WERI-Rb-1 (cell line): ENCODE measurements around the gene SBNO1.

ENCODE experiments used
- DNase-seq: peaks from one replicate; pipeline ENCODE4 v3.0.0-alpha.2; 2020
- H3K27ac ChIP-seq: fragments of 250-450 bp; sonication (Bioruptor Pico); 2 replicates; pipeline ENCODE4 v1.5.1; 2020; ENCODE audit warnings: mild to moderate bottlenecking, moderate library complexity
- H3K27me3 ChIP-seq: fragments of 250-450 bp; sonication (Bioruptor Pico); 2 replicates; pipeline ENCODE4 v1.5.1; 2021; ENCODE audit warnings: mild to moderate bottlenecking, low read depth, moderate library complexity; ENCODE audit not compliant: insufficient read depth, severe bottlenecking
- H3K36me3 ChIP-seq: fragments of 250-450 bp; sonication (Bioruptor Pico); 2 replicates; pipeline ENCODE4 v1.5.1; 2020; ENCODE audit warnings: mild to moderate bottlenecking, moderate library complexity
- H3K4me3 ChIP-seq: 2 replicates; pipeline ENCODE4 v1.5.1; 2011; ENCODE audit warnings: low read depth, mild to moderate bottlenecking, control low read depth, low read length
- H3K9me3 ChIP-seq: fragments of 250-450 bp; sonication (Bioruptor Pico); 2 replicates; pipeline ENCODE4 v1.5.1; 2021; ENCODE audit warnings: mild to moderate bottlenecking, moderate library complexity; ENCODE audit not compliant: severe bottlenecking
- TF ChIP-seq, protein P1 (sequence below): IDR thresholded peaks from 2 replicates; pipeline ENCODE4 v1.5.1; 2011; ENCODE audit warnings: low read depth, mild to moderate bottlenecking, control low read depth, inconsistent platforms, low read length

The SBNO1 gene

DNA sequence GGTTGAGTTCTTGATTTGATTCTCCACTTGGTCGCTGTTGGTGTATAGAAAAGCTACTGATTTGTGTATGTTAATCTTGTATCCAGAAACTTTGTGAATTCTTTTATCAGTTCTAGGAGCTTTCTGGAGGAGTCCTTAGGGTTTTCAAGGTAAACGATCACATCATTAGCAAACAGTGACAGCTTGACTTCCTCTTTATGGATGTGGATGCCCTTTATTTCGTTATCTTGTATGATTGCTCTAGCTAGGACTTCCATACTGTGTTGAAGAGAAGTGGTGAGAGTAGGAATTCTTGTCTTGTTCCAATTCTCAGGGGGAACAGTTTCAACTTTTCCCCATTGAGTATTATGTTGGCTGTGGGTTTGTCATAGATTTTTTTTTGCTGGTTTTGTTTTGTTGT lies 119.0 kb downstream of the SBNO1 start:
- H3K9me3 ChIP-seq = peaks cover 6% of the 10 kb centered on the region
- H3K27me3 ChIP-seq = no peaks in the 10 kb centered on the region
- H3K27ac ChIP-seq = no peak overlapping the region
- no peak for DNase-seq
- TF ChIP-seq, protein P1, sequence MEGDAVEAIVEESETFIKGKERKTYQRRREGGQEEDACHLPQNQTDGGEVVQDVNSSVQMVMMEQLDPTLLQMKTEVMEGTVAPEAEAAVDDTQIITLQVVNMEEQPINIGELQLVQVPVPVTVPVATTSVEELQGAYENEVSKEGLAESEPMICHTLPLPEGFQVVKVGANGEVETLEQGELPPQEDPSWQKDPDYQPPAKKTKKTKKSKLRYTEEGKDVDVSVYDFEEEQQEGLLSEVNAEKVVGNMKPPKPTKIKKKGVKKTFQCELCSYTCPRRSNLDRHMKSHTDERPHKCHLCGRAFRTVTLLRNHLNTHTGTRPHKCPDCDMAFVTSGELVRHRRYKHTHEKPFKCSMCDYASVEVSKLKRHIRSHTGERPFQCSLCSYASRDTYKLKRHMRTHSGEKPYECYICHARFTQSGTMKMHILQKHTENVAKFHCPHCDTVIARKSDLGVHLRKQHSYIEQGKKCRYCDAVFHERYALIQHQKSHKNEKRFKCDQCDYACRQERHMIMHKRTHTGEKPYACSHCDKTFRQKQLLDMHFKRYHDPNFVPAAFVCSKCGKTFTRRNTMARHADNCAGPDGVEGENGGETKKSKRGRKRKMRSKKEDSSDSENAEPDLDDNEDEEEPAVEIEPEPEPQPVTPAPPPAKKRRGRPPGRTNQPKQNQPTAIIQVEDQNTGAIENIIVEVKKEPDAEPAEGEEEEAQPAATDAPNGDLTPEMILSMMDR = no peak
- H3K36me3 ChIP-seq = peaks cover 42% of the 10 kb centered on the region
- no peak overlapping the region for H3K4me3 ChIP-seq

DNA sequence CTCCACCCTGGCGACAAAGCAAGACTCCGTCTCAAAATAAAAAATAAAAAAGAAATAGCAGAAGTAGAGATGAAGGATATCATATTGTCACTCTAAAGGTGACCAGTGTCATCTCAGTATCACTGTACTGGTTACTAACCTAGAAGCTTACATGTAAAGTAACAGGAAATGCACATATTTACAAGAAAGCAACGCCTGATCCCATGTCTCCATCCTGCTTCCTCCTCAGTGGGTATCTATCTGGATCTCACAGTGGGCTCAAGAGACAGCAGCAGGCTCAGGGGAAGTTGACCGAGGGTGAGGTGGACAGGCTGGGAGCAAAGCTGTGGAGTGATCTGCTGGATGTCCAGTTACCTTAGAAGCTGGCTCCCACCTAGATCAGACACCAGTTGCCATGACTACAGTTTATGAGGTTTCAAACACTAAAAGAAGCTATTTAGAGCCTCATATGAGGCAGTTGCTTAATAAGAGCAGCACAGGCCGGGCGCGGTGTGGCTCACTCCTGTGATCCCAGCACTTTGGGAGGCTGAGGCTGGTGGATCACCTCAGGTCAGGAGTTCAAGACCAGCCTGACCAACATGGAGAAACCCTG lies 120.9 kb downstream of the SBNO1 start:
- Histone ChIP-seq H3K36me3 (peaks cover 44% of the 10 kb centered on the region), H3K27ac (no peak overlapping the region), H3K4me3 (no peak overlapping the region), H3K27me3 (no peaks in the 10 kb centered on the region), H3K9me3 (no peaks in the 10 kb centered on the region)
- DNase-seq = no peak
- TF ChIP-seq, protein P1 = no peak

DNA sequence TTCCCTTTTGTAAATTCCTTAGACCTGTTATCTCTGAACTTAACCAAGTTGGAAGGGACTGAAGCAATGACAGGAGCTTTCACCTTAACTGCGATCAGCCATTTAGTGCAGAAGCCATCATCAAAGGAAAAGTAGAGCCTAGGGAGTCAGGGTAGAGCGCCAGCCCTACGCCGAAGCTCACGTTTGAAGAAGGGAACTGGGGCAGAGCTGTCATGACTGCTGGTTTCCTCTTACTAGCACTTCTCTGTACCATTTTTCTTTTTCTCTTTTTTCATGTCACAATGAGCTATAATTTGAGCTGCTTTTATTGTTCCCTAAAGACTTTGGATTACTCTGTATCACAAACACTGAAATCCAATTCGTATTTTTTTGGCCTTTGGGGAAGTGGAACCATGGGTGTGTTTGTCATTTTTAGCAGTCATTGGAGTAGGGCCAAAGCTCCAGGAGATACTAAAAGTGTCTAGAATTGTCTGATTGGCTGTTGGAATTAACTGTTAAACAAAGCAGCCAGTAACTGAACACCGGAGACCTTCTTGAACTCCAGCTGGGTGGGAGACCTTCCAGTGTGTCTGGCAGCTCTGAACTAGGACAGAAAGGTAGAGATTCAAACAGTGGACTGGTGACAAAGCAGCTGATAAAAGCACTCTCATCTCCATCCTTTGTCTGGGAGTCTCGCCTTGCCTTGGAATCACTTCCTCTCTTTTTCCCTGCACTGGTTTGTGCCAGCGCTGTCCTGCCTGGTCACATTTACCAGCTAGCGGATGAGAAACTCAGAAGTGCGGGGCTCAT lies 122.3 kb downstream of the SBNO1 start:
- DNase-seq = no peak
- Histone ChIP-seq H3K36me3 (peaks cover 40% of the 10 kb centered on the region), H3K9me3 (no peaks in the 10 kb centered on the region), H3K27me3 (no peaks in the 10 kb centered on the region), H3K4me3 (no peak overlapping the region), H3K27ac (no peak overlapping the region)
- TF ChIP-seq, protein P1 = no peak
